BJ (cell line): Measurements from ENCODE around the gene AKIRIN1. TPM values are rescaled to one million over a fixed set of nuclear protein-coding genes. Genes with fewer than 3 reads are reported as not detected.

Source experiments
- CTCF ChIA-PET: fragments of 350-600 bp; formaldehyde crosslinking; extraction: SDS; loops from one replicate; lab custom pipeline; 2021; ENCODE audit warnings: antibody characterized with exemption, inconsistent platforms; lab: Yijun Ruan, JAX
- POLR2A ChIA-PET: fragments of 300-600 bp; sonication (Branson Sonifier 250); formaldehyde crosslinking; extraction: SDS; loops from one replicate; lab custom pipeline; 2021; ENCODE audit warnings: antibody characterized with exemption; lab: Charles Lee
- DNase-seq: peaks from one replicate; pipeline ENCODE4 v3.0.0-alpha.2; 2011; ENCODE audit warnings: low read depth
- H3K27me3 ChIP-seq: 2 replicates; pipeline ENCODE4 v1.6.0; 2011; ENCODE audit warnings: low read length; ENCODE audit not compliant: control insufficient read depth, insufficient read depth
- H3K36me3 ChIP-seq: 2 replicates; pipeline ENCODE4 v1.5.1; 2011; ENCODE audit warnings: low read length; ENCODE audit not compliant: control insufficient read depth, insufficient read depth
- H3K4me3 ChIP-seq: 2 replicates; pipeline ENCODE4 v1.5.1; 2011; ENCODE audit warnings: low read depth, mild to moderate bottlenecking, control low read depth, low read length
- polyA plus RNA-seq: library from polyadenylated mRNA; depleted of rRNA; stranded (reverse); fragments of >200 nt; gene quantifications from 2 replicates; pipeline ENCODE4 v1.2.3, GENCODE V29; 2011
- TF ChIP-seq, protein P1 (sequence below): IDR thresholded peaks from 2 replicates; pipeline ENCODE4 v1.5.1; 2011; ENCODE audit warnings: low read depth, mild to moderate bottlenecking, control low read depth, inconsistent platforms, low read length, moderate library complexity; ENCODE audit not compliant: insufficient read depth

Gene AKIRIN1
- polyA plus RNA-seq, 1 experiment, result 31.5 TPM

DNA sequence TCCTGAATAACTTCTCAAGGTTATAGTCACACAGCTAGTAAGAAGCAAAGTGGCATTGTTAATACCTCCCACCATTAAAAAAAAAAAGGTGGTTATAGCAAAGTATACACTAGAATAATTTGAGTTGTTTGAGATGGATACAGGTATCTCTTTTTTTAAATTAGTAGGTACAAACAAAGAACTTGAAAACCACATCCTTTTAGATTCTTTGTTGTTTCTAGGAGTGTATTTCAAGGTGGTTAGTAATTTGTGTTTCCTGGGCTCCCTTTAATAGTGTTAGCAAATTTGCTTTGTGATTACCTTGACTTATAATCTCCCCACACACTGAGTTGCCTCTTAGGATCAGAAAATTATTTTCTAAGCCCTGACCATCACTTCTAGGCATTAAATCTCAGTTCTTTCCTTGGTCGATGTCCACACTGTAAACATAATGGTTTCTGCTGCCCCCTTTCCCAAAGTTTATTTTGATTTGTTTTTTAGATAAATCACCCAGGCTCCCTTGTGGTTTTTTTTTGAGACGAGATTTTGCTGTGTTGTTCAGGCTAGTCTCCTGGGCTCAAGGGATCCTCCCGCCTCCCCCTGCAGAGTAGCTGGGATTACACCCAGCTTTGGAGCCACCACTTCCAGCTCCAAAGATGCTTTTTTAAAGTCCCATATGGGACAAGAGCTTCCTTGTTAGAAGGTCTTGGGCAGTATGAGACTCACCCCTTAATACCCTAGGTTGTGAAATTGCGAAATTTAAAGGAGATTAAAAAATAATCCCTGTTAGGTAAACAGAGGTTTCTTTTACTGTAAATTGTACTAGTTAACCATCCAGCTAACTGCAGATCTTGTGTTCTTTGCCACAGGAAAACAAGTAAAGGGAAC, 6.2 kb downstream of the AKIRIN1 start:
- TF ChIP-seq, protein P1, sequence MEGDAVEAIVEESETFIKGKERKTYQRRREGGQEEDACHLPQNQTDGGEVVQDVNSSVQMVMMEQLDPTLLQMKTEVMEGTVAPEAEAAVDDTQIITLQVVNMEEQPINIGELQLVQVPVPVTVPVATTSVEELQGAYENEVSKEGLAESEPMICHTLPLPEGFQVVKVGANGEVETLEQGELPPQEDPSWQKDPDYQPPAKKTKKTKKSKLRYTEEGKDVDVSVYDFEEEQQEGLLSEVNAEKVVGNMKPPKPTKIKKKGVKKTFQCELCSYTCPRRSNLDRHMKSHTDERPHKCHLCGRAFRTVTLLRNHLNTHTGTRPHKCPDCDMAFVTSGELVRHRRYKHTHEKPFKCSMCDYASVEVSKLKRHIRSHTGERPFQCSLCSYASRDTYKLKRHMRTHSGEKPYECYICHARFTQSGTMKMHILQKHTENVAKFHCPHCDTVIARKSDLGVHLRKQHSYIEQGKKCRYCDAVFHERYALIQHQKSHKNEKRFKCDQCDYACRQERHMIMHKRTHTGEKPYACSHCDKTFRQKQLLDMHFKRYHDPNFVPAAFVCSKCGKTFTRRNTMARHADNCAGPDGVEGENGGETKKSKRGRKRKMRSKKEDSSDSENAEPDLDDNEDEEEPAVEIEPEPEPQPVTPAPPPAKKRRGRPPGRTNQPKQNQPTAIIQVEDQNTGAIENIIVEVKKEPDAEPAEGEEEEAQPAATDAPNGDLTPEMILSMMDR, result no peak
- CTCF ChIA-PET, result interaction anchor here (1.0 kb wide), 1 partner anchor 21 kb away, joined by 3 read pairs; no protein-coding TSS in a partner anchor
- H3K36me3 ChIP-seq, result peaks cover 8% of the 10 kb centered on the region
- no peaks in the 10 kb centered on the region for H3K27me3 ChIP-seq
- POLR2A ChIA-PET, result interaction anchor here (0.6 kb wide), 1 partner anchor 362 kb away, joined by 4 read pairs; no protein-coding TSS in a partner anchor
- no peak for DNase-seq
- no peak overlapping the region for H3K4me3 ChIP-seq

DNA sequence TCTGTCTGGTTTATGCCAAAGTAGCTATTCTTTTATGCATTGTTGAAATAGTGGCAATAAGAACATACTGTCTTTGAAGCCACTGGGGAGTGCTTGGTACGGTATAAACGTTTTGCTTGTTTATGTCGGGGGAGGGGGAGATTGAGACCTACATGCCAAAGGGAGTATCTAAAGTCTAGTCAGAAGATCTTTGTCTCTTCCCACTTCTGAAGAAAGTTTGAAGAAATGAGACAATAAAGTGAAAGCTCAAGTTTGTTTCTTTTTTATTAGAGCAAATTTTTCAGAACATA, 6.8 kb downstream of the AKIRIN1 start:
- peaks cover 8% of the 10 kb centered on the region for H3K36me3 ChIP-seq
- DNase-seq, result no peak
- TF ChIP-seq, protein P1, result no peak
- no peaks in the 10 kb centered on the region for H3K27me3 ChIP-seq
- ChIA-PET CTCF (interaction anchor here (1.0 kb wide), 1 partner anchor 21 kb away, joined by 3 read pairs; no protein-coding TSS in a partner anchor), POLR2A (interaction anchor here (0.6 kb wide), 1 partner anchor 362 kb away, joined by 4 read pairs; no protein-coding TSS in a partner anchor)
- no peak overlapping the region for H3K4me3 ChIP-seq

GRCh38 chr1:39001516-39002421, 10.7 kb downstream of the AKIRIN1 start:
- POLR2A ChIA-PET, result no interaction called here
- H3K27me3 ChIP-seq, result no peaks in the 10 kb centered on the region
- peaks cover 16% of the 10 kb centered on the region for H3K36me3 ChIP-seq
- CTCF ChIA-PET, result interaction anchor here (1.1 kb wide), 1 partner anchor 90 kb away, joined by 3 read pairs; no protein-coding TSS in a partner anchor
- no peak overlapping the region for H3K4me3 ChIP-seq
- TF ChIP-seq, protein P1, result no peak
- DNase-seq, result no peak

- Histone ChIP-seq H3K4me3 (no peak overlapping the region), H3K36me3 (peaks cover 17% of the 10 kb centered on the region), H3K27me3 (no peaks in the 10 kb centered on the region)
- ChIA-PET POLR2A (interaction anchor here (1.1 kb wide), 1 partner anchor 23 kb away, joined by 4 read pairs; the partner anchor contains the start of gene NDUFS5), CTCF (interaction anchor here (1.2 kb wide), 1 partner anchor 19 kb away, joined by 3 read pairs; no protein-coding TSS in a partner anchor)
- no peak for DNase-seq
- TF ChIP-seq, protein P1, result no peak
Observed at GRCh38 chr1:39003281-39003680, 12.2 kb downstream of the AKIRIN1 start.

GRCh38 chr1:39003794-39004193, 12.7 kb downstream of the AKIRIN1 start:
- Histone ChIP-seq H3K36me3 (peaks cover 17% of the 10 kb centered on the region), H3K4me3 (no peak overlapping the region), H3K27me3 (no peaks in the 10 kb centered on the region)
- ChIA-PET CTCF (interaction anchor here (0.7 to 1.5 kb wide), 3 partner anchors 18 to 188 kb away, joined by 3 to 4 read pairs (median 3); partner anchors contain the start of gene NDUFS5), POLR2A (interaction anchor here (1.1 kb wide), 1 partner anchor 22 kb away, joined by 4 read pairs; the partner anchor contains the start of gene NDUFS5)
- TF ChIP-seq, protein P1, result no peak
- DNase-seq, result no peak
